Activated T-cell treated with anti-CD3 and anti-CD28 coated beads, Interleukin-2, amount 50 U/mL, for 72 hours (primary cell): ENCODE data around the gene GNG8. TPM values are rescaled to one million over a fixed set of nuclear protein-coding genes. Genes with fewer than 3 reads are reported as not detected.

ENCODE experiments used
- ATAC-seq, 2 donors: fragments of 150-1000 bp; cut with Tn5 transposase; replicated peaks in 1 of 2; 2 replicates each; pipeline ENCODE4 v1.10.0; 2021; ENCODE audit warnings: moderate library complexity in 2 of 2, mild to moderate bottlenecking in 1 of 2
- DNase-seq, 2 donors: peaks; one replicate each; pipeline ENCODE4 v3.0.0; 2021 to 2022; ENCODE audit warnings: mixed read lengths in 1 of 2
- H3K27ac Mint-ChIP-seq: one replicate; pipeline ENCODE4 v1.8.0; 2022; ENCODE audit warnings: mild to moderate bottlenecking, moderate library complexity, mixed read lengths
- H3K27me3 Mint-ChIP-seq: one replicate; pipeline ENCODE4 v1.8.0; 2022; ENCODE audit warnings: low read depth, mixed read lengths
- H3K36me3 Mint-ChIP-seq, 2 donors: one replicate each; pipeline ENCODE4 v1.8.0; 2022; ENCODE audit warnings: mixed read lengths in 2 of 2, mild to moderate bottlenecking in 1 of 2; ENCODE audit not compliant: insufficient read depth in 2 of 2
- H3K4me1 Mint-ChIP-seq: one replicate; pipeline ENCODE4 v1.8.0; 2022; ENCODE audit warnings: low read depth, mixed read lengths
- H3K4me3 Mint-ChIP-seq, 2 donors: one replicate each; pipeline ENCODE4 v1.8.0; 2022; ENCODE audit warnings: mild to moderate bottlenecking in 2 of 2, mixed read lengths in 2 of 2, moderate library complexity in 2 of 2
- H3K9me3 Mint-ChIP-seq, 2 donors: one replicate each; pipeline ENCODE4 v1.8.0; 2022; ENCODE audit warnings: mixed read lengths in 2 of 2
- total RNA-seq, 2 donors: library from RNA; stranded (reverse); gene quantifications; one replicate each; pipeline ENCODE4 v1.2.3, GENCODE V29; 2022

Gene GNG8
- total RNA-seq, 2 donors from 2014 or later = 24.8 to 29.5 TPM

GRCh38 chr19:46659151-46660007 lies 23.4 kb upstream of the GNG8 start:
- no peak for DNase-seq
- ATAC-seq = no peak
- Mint-ChIP-seq H3K36me3 (no peaks in the 10 kb centered on the region), H3K4me1 (peaks cover 33% of the 10 kb centered on the region), H3K4me3 (peak overlapping the region; percentile 65 to 84), H3K27ac (no peak overlapping the region), H3K9me3 (no peaks in the 10 kb centered on the region), H3K27me3 (peaks cover 41% of the 10 kb centered on the region)

DNA sequence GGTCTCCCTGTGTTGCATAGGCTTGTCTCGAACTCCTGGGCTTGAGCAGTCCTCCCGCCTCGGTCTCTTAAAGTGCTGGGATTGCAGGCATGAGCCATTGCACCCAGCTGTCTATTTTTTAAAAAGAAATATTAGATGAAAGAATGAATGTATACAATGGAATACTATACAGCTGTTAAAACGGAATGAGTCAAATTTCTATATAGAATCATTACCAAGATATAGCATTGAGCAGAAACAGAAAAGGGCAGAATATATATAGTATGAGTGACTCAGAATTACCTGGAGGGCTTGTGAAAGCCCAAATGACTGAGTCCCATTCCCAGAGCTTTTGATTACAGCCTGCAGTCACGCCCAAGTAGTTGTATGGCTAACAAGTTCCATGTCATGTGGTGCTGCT lies 20.5 kb upstream of the GNG8 start:
- DNase-seq = no peak
- no peaks in the 10 kb centered on the region for H3K36me3 Mint-ChIP-seq
- H3K4me3 Mint-ChIP-seq = no peak overlapping the region
- no peak overlapping the region for H3K27ac Mint-ChIP-seq
- H3K9me3 Mint-ChIP-seq = no peaks in the 10 kb centered on the region
- ATAC-seq = no peak
- H3K27me3 Mint-ChIP-seq = peaks cover 28% of the 10 kb centered on the region
- H3K4me1 Mint-ChIP-seq = peaks cover 24% of the 10 kb centered on the region

DNA sequence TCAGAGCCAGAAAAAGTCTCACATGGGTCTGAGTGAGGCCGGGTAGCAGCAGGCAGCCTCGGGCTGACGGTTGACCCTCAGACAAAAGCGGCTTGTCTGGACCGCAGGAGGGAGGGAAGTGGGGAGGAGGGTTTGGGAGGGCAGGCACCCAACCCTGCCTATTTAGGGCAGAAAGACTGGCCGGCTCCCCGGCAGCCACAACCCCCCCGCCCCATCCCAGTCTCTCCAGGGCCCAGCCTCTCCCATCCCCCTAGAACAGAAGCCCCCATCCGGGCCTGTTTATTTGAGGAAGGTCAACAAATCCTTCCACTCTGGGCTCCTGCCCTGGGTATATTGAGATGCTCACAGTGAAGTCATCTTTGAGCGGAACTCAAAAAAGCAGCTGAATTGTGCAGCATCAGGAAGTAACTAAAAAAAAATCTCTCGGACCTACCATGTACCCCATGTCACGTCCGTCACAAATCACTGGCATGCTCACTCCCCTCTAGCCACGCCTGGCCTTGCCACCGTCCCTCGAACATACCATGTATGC lies 18.7 kb upstream of the GNG8 start:
- DNase-seq (no peak), ATAC-seq (no peak)
- Mint-ChIP-seq H3K9me3 (no peaks in the 10 kb centered on the region), H3K27ac (no peak overlapping the region), H3K4me3 (no peak overlapping the region), H3K27me3 (peaks cover 37% of the 10 kb centered on the region), H3K4me1 (peaks cover 24% of the 10 kb centered on the region), H3K36me3 (peaks cover 1 to 3% of the 10 kb centered on the region in 2 donors)

DNA sequence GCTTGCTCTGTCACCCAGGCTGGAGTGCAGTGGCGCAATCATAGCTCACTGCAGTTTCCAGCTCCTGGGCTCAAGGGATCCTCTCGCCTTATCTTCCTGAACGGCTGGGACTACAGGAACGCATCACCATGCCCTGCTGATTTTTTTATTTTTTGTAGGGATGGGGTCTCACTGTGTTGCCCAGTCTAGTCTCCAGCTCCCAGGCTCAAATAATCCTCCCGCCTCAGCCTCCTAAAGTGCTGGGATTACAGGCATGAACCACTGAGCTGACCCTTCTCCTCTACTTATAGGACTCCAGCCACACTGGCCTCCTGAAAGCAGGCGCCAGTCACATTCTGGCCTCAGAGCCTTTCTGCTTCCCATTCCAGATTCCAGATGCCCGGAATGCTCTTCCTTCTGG lies 14.4 kb upstream of the GNG8 start:
- Mint-ChIP-seq H3K9me3 (no peaks in the 10 kb centered on the region), H3K27ac (no peak overlapping the region), H3K27me3 (peaks cover 32% of the 10 kb centered on the region), H3K4me3 (peak overlapping the region; percentile 11 to 65), H3K4me1 (peaks cover 16% of the 10 kb centered on the region), H3K36me3 (peaks cover 1 to 11% of the 10 kb centered on the region in 2 donors)
- ATAC-seq (no peak), DNase-seq (no peak)

- DNase-seq (no peak), ATAC-seq (peak in 1 of 2 donors; percentile 5)
- Mint-ChIP-seq H3K36me3 (peaks cover 1 to 11% of the 10 kb centered on the region in 2 donors), H3K9me3 (no peaks in the 10 kb centered on the region), H3K4me3 (peak overlapping the region; percentile 39 to 65), H3K27ac (no peak overlapping the region), H3K4me1 (peaks cover 16% of the 10 kb centered on the region), H3K27me3 (peaks cover 26% of the 10 kb centered on the region)
Measured at GRCh38 chr19:46648961-46649960, 13.3 kb upstream of the GNG8 start.

- DNase-seq (peak in 1 of 2 donors; percentile 24), ATAC-seq (peak; percentile 36 to 72)
- H3K27me3 Mint-ChIP-seq = peaks cover 26% of the 10 kb centered on the region
- H3K4me3 Mint-ChIP-seq = peak overlapping the region; percentile 4 to 71
- H3K27ac Mint-ChIP-seq = no peak overlapping the region
- H3K9me3 Mint-ChIP-seq = no peaks in the 10 kb centered on the region
- peaks cover 16% of the 10 kb centered on the region for H3K4me1 Mint-ChIP-seq
- peaks cover 1 to 11% of the 10 kb centered on the region in 2 donors for H3K36me3 Mint-ChIP-seq
Measured at GRCh38 chr19:46648060-46648960, 12.3 kb upstream of the GNG8 start.

- peaks cover 1 to 11% of the 10 kb centered on the region in 2 donors for H3K36me3 Mint-ChIP-seq
- H3K9me3 Mint-ChIP-seq = no peaks in the 10 kb centered on the region
- H3K27ac Mint-ChIP-seq = no peak overlapping the region
- ATAC-seq (no peak), DNase-seq (no peak)
- H3K4me3 Mint-ChIP-seq = no peak overlapping the region
- H3K27me3 Mint-ChIP-seq = peaks cover 26% of the 10 kb centered on the region
- H3K4me1 Mint-ChIP-seq = peaks cover 16% of the 10 kb centered on the region
Measured at GRCh38 chr19:46646402-46646801, 10.4 kb upstream of the GNG8 start.

DNA sequence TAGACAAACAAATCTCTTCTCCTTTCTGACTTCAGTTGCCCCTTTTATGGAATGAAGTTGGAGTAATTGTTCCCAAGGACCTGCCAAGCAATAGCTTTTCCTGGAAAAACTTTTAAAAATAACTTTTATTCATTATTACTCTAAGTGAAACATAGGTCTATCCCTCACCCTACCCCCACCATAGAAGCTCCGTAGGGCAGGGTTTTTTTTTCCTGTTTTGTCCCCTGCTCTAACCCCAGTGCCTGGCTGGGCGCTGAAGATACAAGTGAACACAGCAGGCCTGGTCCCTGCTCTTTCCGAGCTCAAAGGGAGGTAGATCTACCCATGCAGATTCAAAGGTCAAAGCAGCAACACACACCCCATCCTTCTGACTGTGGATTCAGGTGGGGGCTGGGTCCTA lies 8.7 kb upstream of the GNG8 start:
- DNase-seq = no peak

GRCh38 chr19:46640656-46641055 lies 4.7 kb upstream of the GNG8 start:
- Mint-ChIP-seq H3K4me3 (peak overlapping the region; percentile 2 to 48), H3K36me3 (peaks cover 0 to 2% of the 10 kb centered on the region in 2 donors), H3K4me1 (no peaks in the 10 kb centered on the region), H3K9me3 (no peaks in the 10 kb centered on the region), H3K27ac (no peak overlapping the region), H3K27me3 (peaks cover 6% of the 10 kb centered on the region)
- no peak for DNase-seq
- ATAC-seq = no peak

More for the DNA sequence above, 8.7 kb upstream of the GNG8 start:
- Mint-ChIP-seq H3K4me3 (no peak overlapping the region), H3K4me1 (peaks cover 8% of the 10 kb centered on the region), H3K36me3 (peaks cover 0 to 9% of the 10 kb centered on the region in 2 donors), H3K27me3 (peaks cover 19% of the 10 kb centered on the region), H3K27ac (no peak overlapping the region), H3K9me3 (no peaks in the 10 kb centered on the region)
- ATAC-seq = no peak

GRCh38 chr19:46639358-46640182 lies 3.6 kb upstream of the GNG8 start:
- H3K9me3 Mint-ChIP-seq = no peaks in the 10 kb centered on the region
- no peak overlapping the region for H3K27ac Mint-ChIP-seq
- peak overlapping the region in 1 of 2 donors; percentile 17 for H3K4me3 Mint-ChIP-seq
- H3K36me3 Mint-ChIP-seq = no peaks in the 10 kb centered on the region
- H3K4me1 Mint-ChIP-seq = no peaks in the 10 kb centered on the region
- ATAC-seq = no peak
- peak; percentile 55 to 56 for DNase-seq
- H3K27me3 Mint-ChIP-seq = peaks cover 6% of the 10 kb centered on the region

DNA sequence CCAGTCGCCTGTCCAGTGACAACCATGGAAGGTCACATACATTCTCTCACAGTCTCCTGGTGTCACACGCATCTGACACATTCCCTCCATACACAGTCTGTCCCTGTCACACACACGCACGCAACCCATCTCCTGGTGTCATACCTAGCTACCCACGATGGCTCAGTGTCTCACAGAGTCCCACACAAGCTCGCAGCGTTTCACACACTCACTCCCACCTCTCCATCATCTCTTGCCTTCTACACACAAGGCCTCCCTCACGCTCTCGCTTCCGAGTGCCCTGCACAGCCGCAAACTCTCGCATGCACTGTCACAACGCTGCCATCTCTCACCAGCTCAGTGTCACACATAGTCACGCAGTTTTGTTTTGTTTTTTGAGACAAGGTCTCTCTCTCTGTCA lies 1.2 kb upstream of the GNG8 start:
- no peaks in the 10 kb centered on the region for H3K36me3 Mint-ChIP-seq
- H3K4me3 Mint-ChIP-seq = no peak overlapping the region
- peaks cover 12% of the 10 kb centered on the region for H3K4me1 Mint-ChIP-seq
- DNase-seq = peak in 1 of 2 donors; percentile 53
- ATAC-seq = no peak
- peaks cover 6% of the 10 kb centered on the region for H3K27me3 Mint-ChIP-seq
- H3K27ac Mint-ChIP-seq = no peak overlapping the region
- H3K9me3 Mint-ChIP-seq = no peaks in the 10 kb centered on the region
